Nephron (organoid): ENCODE data around the gene ABCC4.
"Not testable (repeated sequence)": the region's sequence is repeated elsewhere in the genome, so short reads cannot be mapped to it uniquely, and the experiment has no call there.

Experiments
- H3K27ac Mint-ChIP-seq, 3 experiments: 2 replicates each; pipeline ENCODE4 v1.8.0; 2020; ENCODE audit warnings: mixed read lengths in 3 of 3, mild to moderate bottlenecking in 2 of 3, moderate library complexity in 1 of 3
- H3K27me3 Mint-ChIP-seq: 2 replicates; pipeline ENCODE4 v1.8.0; 2021; ENCODE audit warnings: low read depth, mild to moderate bottlenecking, moderate library complexity, mixed read lengths
- H3K36me3 Mint-ChIP-seq: 2 replicates; pipeline ENCODE4 v1.8.0; 2020; ENCODE audit warnings: low read depth, mixed read lengths
- H3K4me1 Mint-ChIP-seq: 2 replicates; pipeline ENCODE4 v1.8.0; 2020; ENCODE audit warnings: mixed read lengths
- H3K4me3 Mint-ChIP-seq, 3 experiments: 2 replicates each; pipeline ENCODE4 v1.8.0; 2020; ENCODE audit warnings: mild to moderate bottlenecking in 3 of 3, mixed read lengths in 3 of 3, moderate library complexity in 2 of 3
- H3K9me3 Mint-ChIP-seq: 2 replicates; pipeline ENCODE4 v1.8.0; 2020; ENCODE audit warnings: mixed read lengths
- TF ChIP-seq, protein P1 (sequence below), 3 experiments: fragments of 200-600 bp; sonication (generic); IDR thresholded peaks; one replicate each; pipeline ENCODE4 v1.5.0; 2021; ENCODE audit warnings: antibody characterized with exemption in 3 of 3; ENCODE audit not compliant: unreplicated experiment in 3 of 3

The ABCC4 gene

DNA sequence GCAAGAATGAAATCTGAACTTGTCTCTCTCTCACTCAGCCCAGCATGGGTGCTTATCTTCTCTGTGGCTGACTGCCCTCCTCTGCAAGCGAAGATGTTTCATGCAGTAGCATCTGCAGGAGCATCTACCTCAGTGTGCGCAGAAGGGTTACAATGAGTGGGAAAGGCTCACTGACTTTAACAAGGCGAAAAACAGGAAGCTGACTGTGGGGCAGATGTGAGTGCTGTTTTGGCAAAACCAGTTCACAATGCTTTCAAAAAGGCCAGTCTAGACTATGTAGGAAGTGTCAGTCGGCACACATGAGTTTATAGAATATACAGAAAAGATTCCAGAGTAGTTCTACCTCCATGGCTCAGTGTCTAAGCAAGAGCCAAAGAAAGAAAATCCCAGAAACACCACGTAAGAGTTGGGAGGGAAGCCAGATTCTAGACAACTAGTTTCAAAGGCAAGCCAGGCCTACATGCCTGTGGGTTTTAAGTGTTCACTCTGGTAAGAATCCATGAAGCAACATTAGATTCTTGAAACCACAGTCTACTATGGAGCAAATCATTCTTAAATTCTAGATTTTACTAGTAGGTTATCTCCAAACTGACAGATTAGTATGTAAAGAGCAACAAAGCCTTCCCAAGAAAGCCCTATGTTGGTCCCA, 124.5 kb downstream of the ABCC4 start:
- Mint-ChIP-seq H3K27ac (no peak overlapping the region), H3K4me3 (no peak overlapping the region), H3K9me3 (peaks cover 4% of the 10 kb centered on the region), H3K4me1 (no peaks in the 10 kb centered on the region), H3K27me3 (no peaks in the 10 kb centered on the region), H3K36me3 (peaks cover 37% of the 10 kb centered on the region)
- TF ChIP-seq, protein P1, sequence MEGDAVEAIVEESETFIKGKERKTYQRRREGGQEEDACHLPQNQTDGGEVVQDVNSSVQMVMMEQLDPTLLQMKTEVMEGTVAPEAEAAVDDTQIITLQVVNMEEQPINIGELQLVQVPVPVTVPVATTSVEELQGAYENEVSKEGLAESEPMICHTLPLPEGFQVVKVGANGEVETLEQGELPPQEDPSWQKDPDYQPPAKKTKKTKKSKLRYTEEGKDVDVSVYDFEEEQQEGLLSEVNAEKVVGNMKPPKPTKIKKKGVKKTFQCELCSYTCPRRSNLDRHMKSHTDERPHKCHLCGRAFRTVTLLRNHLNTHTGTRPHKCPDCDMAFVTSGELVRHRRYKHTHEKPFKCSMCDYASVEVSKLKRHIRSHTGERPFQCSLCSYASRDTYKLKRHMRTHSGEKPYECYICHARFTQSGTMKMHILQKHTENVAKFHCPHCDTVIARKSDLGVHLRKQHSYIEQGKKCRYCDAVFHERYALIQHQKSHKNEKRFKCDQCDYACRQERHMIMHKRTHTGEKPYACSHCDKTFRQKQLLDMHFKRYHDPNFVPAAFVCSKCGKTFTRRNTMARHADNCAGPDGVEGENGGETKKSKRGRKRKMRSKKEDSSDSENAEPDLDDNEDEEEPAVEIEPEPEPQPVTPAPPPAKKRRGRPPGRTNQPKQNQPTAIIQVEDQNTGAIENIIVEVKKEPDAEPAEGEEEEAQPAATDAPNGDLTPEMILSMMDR (IDR thresholded peaks at IDR 0.05; ENCODE audit: unreplicated experiment in 3 of 3), result no peak

DNA sequence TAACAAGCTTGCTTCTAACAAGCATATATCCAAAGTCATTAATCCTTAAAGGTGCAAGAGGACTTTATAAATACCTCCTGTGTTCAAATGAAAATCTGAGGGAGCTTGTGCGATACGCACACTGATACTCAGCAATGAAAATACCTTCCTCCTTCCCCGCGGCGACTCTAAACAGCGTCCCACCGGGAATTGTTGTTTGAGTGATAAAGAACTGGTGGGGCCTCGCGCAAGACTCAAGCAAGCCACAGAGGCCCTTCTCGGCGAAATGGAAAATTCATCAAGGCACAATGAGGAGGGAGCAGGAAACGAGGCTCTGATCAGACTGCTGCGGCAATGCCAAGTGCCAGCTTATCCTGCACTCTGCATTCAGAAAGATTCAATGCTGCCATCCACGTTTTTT, 126.7 kb downstream of the ABCC4 start:
- no peaks in the 10 kb centered on the region for H3K4me1 Mint-ChIP-seq

GRCh38 chr13:95168191-95168590, 133.1 kb downstream of the ABCC4 start:
- H3K27me3 Mint-ChIP-seq, result no peaks in the 10 kb centered on the region
- H3K4me1 Mint-ChIP-seq, result no peaks in the 10 kb centered on the region
- H3K27ac Mint-ChIP-seq, result no peak overlapping the region
- no peaks in the 10 kb centered on the region for H3K9me3 Mint-ChIP-seq
- H3K36me3 Mint-ChIP-seq, result peaks cover 30% of the 10 kb centered on the region
- H3K4me3 Mint-ChIP-seq, result no peak overlapping the region
- TF ChIP-seq, protein P1 (IDR thresholded peaks at IDR 0.05; ENCODE audit: unreplicated experiment in 3 of 3), result no peak

More for the DNA sequence above, 126.7 kb downstream of the ABCC4 start:
- Mint-ChIP-seq H3K36me3 (peaks cover 38% of the 10 kb centered on the region), H3K4me3 (no peak overlapping the region), H3K9me3 (peaks cover 4% of the 10 kb centered on the region), H3K27ac (no peak overlapping the region), H3K27me3 (no peaks in the 10 kb centered on the region)
- TF ChIP-seq, protein P1 (IDR thresholded peaks at IDR 0.05; ENCODE audit: unreplicated experiment in 3 of 3), result no peak

DNA sequence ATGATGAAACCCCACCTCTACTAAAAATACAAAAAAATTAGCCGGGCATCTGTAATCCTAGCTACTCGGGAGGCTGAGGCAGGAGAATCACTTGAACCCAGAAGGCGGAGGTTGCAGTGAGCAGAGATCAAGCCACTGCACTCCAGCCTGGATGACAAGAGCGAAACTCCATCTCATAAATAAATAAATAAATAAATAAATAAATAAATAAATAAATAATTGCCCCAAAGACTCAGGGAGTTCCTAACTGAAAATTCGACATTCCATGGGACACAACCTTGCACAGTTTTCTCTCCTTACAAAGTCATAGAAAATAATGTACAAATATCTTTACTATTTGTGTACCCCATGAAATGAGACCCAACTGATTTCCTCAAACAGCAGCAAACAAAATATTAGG, 134.2 kb downstream of the ABCC4 start:
- not testable (repeated sequence) for H3K9me3 Mint-ChIP-seq, H3K4me1 Mint-ChIP-seq, H3K4me3 Mint-ChIP-seq, H3K27ac Mint-ChIP-seq, H3K27me3 Mint-ChIP-seq
- H3K36me3 Mint-ChIP-seq, result peaks cover 30% of the 10 kb centered on the region

DNA sequence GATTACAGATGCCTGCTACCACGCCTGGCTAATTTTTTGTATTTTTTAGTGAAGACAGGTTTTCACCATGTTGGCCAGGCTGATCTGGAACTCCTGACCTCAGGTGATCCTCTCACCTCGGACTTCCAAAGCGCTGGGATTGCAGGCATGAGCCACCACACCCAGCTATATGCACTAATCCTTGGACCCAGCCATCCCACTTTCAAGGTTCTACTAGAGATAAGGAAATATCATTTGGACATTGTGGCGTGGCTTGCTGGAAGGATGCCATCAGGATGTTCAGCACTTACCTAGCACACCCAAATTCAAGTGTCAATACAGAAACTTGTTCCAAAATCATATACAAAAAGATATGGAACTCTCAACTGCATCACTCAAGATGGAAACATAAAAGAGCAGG, 136.4 kb downstream of the ABCC4 start:
- TF ChIP-seq, protein P1 (IDR thresholded peaks at IDR 0.05; ENCODE audit: unreplicated experiment in 3 of 3), result no peak
- Mint-ChIP-seq H3K4me1 (no peaks in the 10 kb centered on the region), H3K27me3 (no peaks in the 10 kb centered on the region), H3K9me3 (no peaks in the 10 kb centered on the region), H3K4me3 (no peak overlapping the region), H3K27ac (no peak overlapping the region), H3K36me3 (peaks cover 24% of the 10 kb centered on the region)

- peaks cover 1% of the 10 kb centered on the region for H3K36me3 Mint-ChIP-seq
- no peaks in the 10 kb centered on the region for H3K4me1 Mint-ChIP-seq
- H3K27ac Mint-ChIP-seq, result no peak overlapping the region
- no peaks in the 10 kb centered on the region for H3K9me3 Mint-ChIP-seq
- H3K4me3 Mint-ChIP-seq, result no peak overlapping the region
- no peaks in the 10 kb centered on the region for H3K27me3 Mint-ChIP-seq
- TF ChIP-seq, protein P1 (IDR thresholded peaks at IDR 0.05; ENCODE audit: unreplicated experiment in 3 of 3), result no peak
Measured at GRCh38 chr13:95160112-95160906, 140.9 kb downstream of the ABCC4 start.
